Endothelial cell of umbilical vein (primary cell): Measurements from ENCODE around the gene AFDN.

ENCODE experiments used
- EZH2 ChIP-seq: IDR thresholded peaks from 2 replicates; pipeline ENCODE4 v1.6.1; 2012; ENCODE audit warnings: borderline replicate concordance, low read depth, mild to moderate bottlenecking, moderate library complexity, low read length, inconsistent platforms; ENCODE audit not compliant: severe bottlenecking
- FOS ChIP-seq: IDR thresholded peaks from 2 replicates; pipeline ENCODE4 v1.6.1; 2011; ENCODE audit warnings: mild to moderate bottlenecking, low read length, moderate library complexity, borderline replicate concordance; ENCODE audit not compliant: insufficient read depth
- GATA2 ChIP-seq: IDR thresholded peaks from 2 replicates; pipeline ENCODE4 v1.7.0; 2011; ENCODE audit warnings: low read depth, mild to moderate bottlenecking, moderate library complexity, mixed read lengths, low read length; ENCODE audit not compliant: insufficient read length, insufficient read depth
- JUN ChIP-seq: IDR thresholded peaks from 2 replicates; pipeline ENCODE4 v1.6.1; 2011; ENCODE audit warnings: borderline replicate concordance, low read depth; ENCODE audit not compliant: insufficient read length, insufficient read depth
- MAX ChIP-seq: IDR thresholded peaks from 2 replicates; pipeline ENCODE4 v1.6.1; 2011; ENCODE audit not compliant: insufficient read depth, insufficient read length
- POLR2A ChIP-seq: IDR thresholded peaks from 2 replicates; pipeline ENCODE4 v1.6.1; 2012; ENCODE audit warnings: low read depth, mild to moderate bottlenecking, control low read depth, low read length
- POLR2AphosphoS5 ChIP-seq: IDR thresholded peaks from 2 replicates; pipeline ENCODE4 v1.6.1; 2012; ENCODE audit warnings: low read depth, mild to moderate bottlenecking, control low read depth, low read length, moderate library complexity; ENCODE audit not compliant: insufficient read depth
- TF ChIP-seq, protein P1 (sequence below), 2 donors: IDR thresholded peaks; 1 replicate in 1 of 2; 2 replicates in 1 of 2; pipeline ENCODE4 v1.5.1; 2011; ENCODE audit warnings: low read length in 2 of 2, mild to moderate bottlenecking in 2 of 2, moderate library complexity in 2 of 2, control low read depth in 1 of 2, inconsistent platforms in 1 of 2, low read depth in 1 of 2; ENCODE audit not compliant: insufficient read depth in 1 of 2; ENCODE audit errors: extremely low read depth in 1 of 2

- TF ChIP-seq POLR2A (no peak), POLR2AphosphoS5 (no peak), EZH2 (no peak), JUN (no peak), FOS (no peak), GATA2 (no peak), MAX (no peak)
- TF ChIP-seq, protein P1, sequence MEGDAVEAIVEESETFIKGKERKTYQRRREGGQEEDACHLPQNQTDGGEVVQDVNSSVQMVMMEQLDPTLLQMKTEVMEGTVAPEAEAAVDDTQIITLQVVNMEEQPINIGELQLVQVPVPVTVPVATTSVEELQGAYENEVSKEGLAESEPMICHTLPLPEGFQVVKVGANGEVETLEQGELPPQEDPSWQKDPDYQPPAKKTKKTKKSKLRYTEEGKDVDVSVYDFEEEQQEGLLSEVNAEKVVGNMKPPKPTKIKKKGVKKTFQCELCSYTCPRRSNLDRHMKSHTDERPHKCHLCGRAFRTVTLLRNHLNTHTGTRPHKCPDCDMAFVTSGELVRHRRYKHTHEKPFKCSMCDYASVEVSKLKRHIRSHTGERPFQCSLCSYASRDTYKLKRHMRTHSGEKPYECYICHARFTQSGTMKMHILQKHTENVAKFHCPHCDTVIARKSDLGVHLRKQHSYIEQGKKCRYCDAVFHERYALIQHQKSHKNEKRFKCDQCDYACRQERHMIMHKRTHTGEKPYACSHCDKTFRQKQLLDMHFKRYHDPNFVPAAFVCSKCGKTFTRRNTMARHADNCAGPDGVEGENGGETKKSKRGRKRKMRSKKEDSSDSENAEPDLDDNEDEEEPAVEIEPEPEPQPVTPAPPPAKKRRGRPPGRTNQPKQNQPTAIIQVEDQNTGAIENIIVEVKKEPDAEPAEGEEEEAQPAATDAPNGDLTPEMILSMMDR (IDR thresholded peaks at IDR 0.05; ENCODE audit: extremely low read depth in 1 of 2, insufficient read depth in 1 of 2, low read depth in 1 of 2, low read length in 2 of 2): no peak
Measured at GRCh38 chr6:167779993-167780655, 46.6 kb upstream of the AFDN start.
